ENCODE measurements around the gene ZBTB8A. TPM values are rescaled to one million over a fixed set of nuclear protein-coding genes. Genes with fewer than 3 reads are reported as not detected.

The ZBTB8A gene
- total and polyA plus RNA-seq, 4 donors, result 11.8 to 20.4 (median 13.7) TPM

- WGBS (ENCODE audit: insufficient coverage), result 100% methylated on average over 2 of the region's 4 CpGs
- H3K4me1 ChIP-seq (ENCODE audit: control insufficient read depth, insufficient read depth, low read length), result peaks cover 11% of the 10 kb centered on the region
- H3K36me3 ChIP-seq (ENCODE audit: control insufficient read depth, insufficient read depth, low read length), result peaks cover 17% of the 10 kb centered on the region
- H3K9me3 ChIP-seq (ENCODE audit: control insufficient read depth, insufficient read depth, low read length), result no peaks in the 10 kb centered on the region
- H3K27ac ChIP-seq (ENCODE audit: low read depth, low read length), result no peak overlapping the region
- no peaks in the 10 kb centered on the region for H3K27me3 ChIP-seq (ENCODE audit: control insufficient read depth, insufficient read depth, low read length)
- DNase-seq (ENCODE audit: low read depth in 4 of 6, low spot score in 6 of 6), result no peak
- no peak overlapping the region for H3K4me3 ChIP-seq (ENCODE audit: low read depth, low read length)
Observed at GRCh38 chr1:32609180-32609579, 70.0 kb downstream of the ZBTB8A start.

- Histone ChIP-seq H3K9me3 (ENCODE audit: control insufficient read depth, insufficient read depth, low read length) (no peaks in the 10 kb centered on the region), H3K27ac (ENCODE audit: low read depth, low read length) (no peak overlapping the region), H3K4me3 (ENCODE audit: low read depth, low read length) (peak overlapping the region; percentile 39), H3K36me3 (ENCODE audit: control insufficient read depth, insufficient read depth, low read length) (peaks cover 6% of the 10 kb centered on the region), H3K4me1 (ENCODE audit: control insufficient read depth, insufficient read depth, low read length) (peaks cover 11% of the 10 kb centered on the region), H3K27me3 (ENCODE audit: control insufficient read depth, insufficient read depth, low read length) (no peaks in the 10 kb centered on the region)
- 4% methylated on average over 4 of the region's 12 CpGs for WGBS (ENCODE audit: insufficient coverage)
- peak in 1 of 6 donors; percentile 9 for DNase-seq (ENCODE audit: low read depth in 4 of 6, low spot score in 6 of 6)
Observed at GRCh38 chr1:32611859-32612188, 72.6 kb downstream of the ZBTB8A start.

- H3K27ac ChIP-seq (ENCODE audit: low read depth, low read length), result no peak overlapping the region
- H3K4me3 ChIP-seq (ENCODE audit: low read depth, low read length), result peak overlapping the region; percentile 39
- peaks cover under 1% of the 10 kb centered on the region for H3K36me3 ChIP-seq (ENCODE audit: control insufficient read depth, insufficient read depth, low read length)
- H3K9me3 ChIP-seq (ENCODE audit: control insufficient read depth, insufficient read depth, low read length), result no peaks in the 10 kb centered on the region
- H3K27me3 ChIP-seq (ENCODE audit: control insufficient read depth, insufficient read depth, low read length), result no peaks in the 10 kb centered on the region
- peak; percentile 7 to 89 (median 48) for DNase-seq (ENCODE audit: low read depth in 4 of 6, low spot score in 6 of 6)
- peaks cover 11% of the 10 kb centered on the region for H3K4me1 ChIP-seq (ENCODE audit: control insufficient read depth, insufficient read depth, low read length)
- WGBS (ENCODE audit: insufficient coverage), result 6% methylated on average over 28 of the region's 35 CpGs
Observed at GRCh38 chr1:32612189-32612881, 73.1 kb downstream of the ZBTB8A start.

- Histone ChIP-seq H3K4me1 (ENCODE audit: control insufficient read depth, insufficient read depth, low read length) (peaks cover 11% of the 10 kb centered on the region), H3K27ac (ENCODE audit: low read depth, low read length) (no peak overlapping the region), H3K9me3 (ENCODE audit: control insufficient read depth, insufficient read depth, low read length) (no peaks in the 10 kb centered on the region), H3K27me3 (ENCODE audit: control insufficient read depth, insufficient read depth, low read length) (no peaks in the 10 kb centered on the region), H3K36me3 (ENCODE audit: control insufficient read depth, insufficient read depth, low read length) (no peaks in the 10 kb centered on the region), H3K4me3 (ENCODE audit: low read depth, low read length) (no peak overlapping the region)
- WGBS (ENCODE audit: insufficient coverage), result 81% methylated on average over 4 of the region's 5 CpGs
- DNase-seq (ENCODE audit: low read depth in 4 of 6, low spot score in 6 of 6), result no peak
Observed at GRCh38 chr1:32613472-32613871, 74.2 kb downstream of the ZBTB8A start.

- no peaks in the 10 kb centered on the region for H3K36me3 ChIP-seq (ENCODE audit: control insufficient read depth, insufficient read depth, low read length)
- H3K4me3 ChIP-seq (ENCODE audit: low read depth, low read length), result no peak overlapping the region
- no peak overlapping the region for H3K27ac ChIP-seq (ENCODE audit: low read depth, low read length)
- no peaks in the 10 kb centered on the region for H3K4me1 ChIP-seq (ENCODE audit: control insufficient read depth, insufficient read depth, low read length)
- H3K27me3 ChIP-seq (ENCODE audit: control insufficient read depth, insufficient read depth, low read length), result no peaks in the 10 kb centered on the region
- WGBS (ENCODE audit: insufficient coverage), result no CpG with 5 or more reads among the region's 5 CpGs
- no peak for DNase-seq (ENCODE audit: low read depth in 4 of 6, low spot score in 6 of 6)
- H3K9me3 ChIP-seq (ENCODE audit: control insufficient read depth, insufficient read depth, low read length), result no peaks in the 10 kb centered on the region
Observed at GRCh38 chr1:32618673-32619221, 79.5 kb downstream of the ZBTB8A start.

- 100% methylated on average over 1 of the region's 5 CpGs for WGBS (ENCODE audit: insufficient coverage)
- Histone ChIP-seq H3K36me3 (ENCODE audit: control insufficient read depth, insufficient read depth, low read length) (peaks cover 3% of the 10 kb centered on the region), H3K27me3 (ENCODE audit: control insufficient read depth, insufficient read depth, low read length) (no peaks in the 10 kb centered on the region), H3K4me3 (ENCODE audit: low read depth, low read length) (no peak overlapping the region), H3K9me3 (ENCODE audit: control insufficient read depth, insufficient read depth, low read length) (no peaks in the 10 kb centered on the region), H3K27ac (ENCODE audit: low read depth, low read length) (no peak overlapping the region), H3K4me1 (ENCODE audit: control insufficient read depth, insufficient read depth, low read length) (no peaks in the 10 kb centered on the region)
- DNase-seq (ENCODE audit: low read depth in 4 of 6, low spot score in 6 of 6), result peak in 2 of 6 donors; percentile 41 to 61
Observed at GRCh38 chr1:32619701-32620485, 80.7 kb downstream of the ZBTB8A start.

GRCh38 chr1:32622205-32622604 lies 83.0 kb downstream of the ZBTB8A start:
- peaks cover 10% of the 10 kb centered on the region for H3K36me3 ChIP-seq (ENCODE audit: control insufficient read depth, insufficient read depth, low read length)
- H3K9me3 ChIP-seq (ENCODE audit: control insufficient read depth, insufficient read depth, low read length), result no peaks in the 10 kb centered on the region
- no peaks in the 10 kb centered on the region for H3K4me1 ChIP-seq (ENCODE audit: control insufficient read depth, insufficient read depth, low read length)
- H3K27me3 ChIP-seq (ENCODE audit: control insufficient read depth, insufficient read depth, low read length), result no peaks in the 10 kb centered on the region
- H3K27ac ChIP-seq (ENCODE audit: low read depth, low read length), result no peak overlapping the region
- no peak overlapping the region for H3K4me3 ChIP-seq (ENCODE audit: low read depth, low read length)
- no peak for DNase-seq (ENCODE audit: low read depth in 4 of 6, low spot score in 6 of 6)
- no CpG with 5 or more reads among the region's 2 CpGs for WGBS (ENCODE audit: insufficient coverage)

- H3K27me3 ChIP-seq (ENCODE audit: control insufficient read depth, insufficient read depth, low read length), result no peaks in the 10 kb centered on the region
- H3K4me3 ChIP-seq (ENCODE audit: low read depth, low read length), result no peak overlapping the region
- DNase-seq (ENCODE audit: low read depth in 4 of 6, low spot score in 6 of 6), result no peak
- H3K36me3 ChIP-seq (ENCODE audit: control insufficient read depth, insufficient read depth, low read length), result peaks cover 17% of the 10 kb centered on the region
- H3K4me1 ChIP-seq (ENCODE audit: control insufficient read depth, insufficient read depth, low read length), result no peaks in the 10 kb centered on the region
- H3K27ac ChIP-seq (ENCODE audit: low read depth, low read length), result no peak overlapping the region
- 89% methylated on average over 3 of the region's 3 CpGs for WGBS (ENCODE audit: insufficient coverage)
- H3K9me3 ChIP-seq (ENCODE audit: control insufficient read depth, insufficient read depth, low read length), result no peaks in the 10 kb centered on the region
Observed at GRCh38 chr1:32622806-32623681, 83.8 kb downstream of the ZBTB8A start.

GRCh38 chr1:32623775-32624174 lies 84.5 kb downstream of the ZBTB8A start:
- WGBS (ENCODE audit: insufficient coverage), result no CpG with 5 or more reads among the region's 5 CpGs
- H3K27ac ChIP-seq (ENCODE audit: low read depth, low read length), result no peak overlapping the region
- peaks cover 22% of the 10 kb centered on the region for H3K36me3 ChIP-seq (ENCODE audit: control insufficient read depth, insufficient read depth, low read length)

More at GRCh38 chr1:32623775-32624174, 84.5 kb downstream of the ZBTB8A start:
- Histone ChIP-seq H3K27me3 (ENCODE audit: control insufficient read depth, insufficient read depth, low read length) (no peaks in the 10 kb centered on the region), H3K4me1 (ENCODE audit: control insufficient read depth, insufficient read depth, low read length) (no peaks in the 10 kb centered on the region), H3K4me3 (ENCODE audit: low read depth, low read length) (no peak overlapping the region), H3K9me3 (ENCODE audit: control insufficient read depth, insufficient read depth, low read length) (no peaks in the 10 kb centered on the region)
- no peak for DNase-seq (ENCODE audit: low read depth in 4 of 6, low spot score in 6 of 6)
